ENCODE results near the gene STRADA. TPM values are rescaled to one million over a fixed set of nuclear protein-coding genes. Genes with fewer than 3 reads are reported as not detected.

The STRADA gene
- total and polyA plus RNA-seq, 9 donors: 21.8 to 46.2 (median 34.4) TPM

- no peak for DNase-seq
- no peak for TF ChIP-seq POLR2A (IDR thresholded peaks at IDR 0.05)
- TF ChIP-seq CTCF (IDR thresholded peaks at IDR 0.05): no peak
- no peak for TF ChIP-seq EP300 (IDR thresholded peaks at IDR 0.05)
- Histone ChIP-seq H3K9me3 (no peaks in the 10 kb centered on the region), H3K27ac (no peak overlapping the region), H3K4me1 (ENCODE audit: insufficient read depth) (no peaks in the 10 kb centered on the region), H3K36me3 (no peaks in the 10 kb centered on the region), H3K27me3 (no peaks in the 10 kb centered on the region), H3K4me3 (no peak overlapping the region)
- intact Hi-C loops (cut with DNase I): no loop called here
- 84 to 89% (median 88%) methylated on average over 7 of the region's 7 CpGs for WGBS, 3 donors
Measured at GRCh38 chr17:63706336-63707082, 35.1 kb downstream of the STRADA start.

GRCh38 chr17:63705657-63706056 is 35.9 kb downstream of the STRADA start:
- TF ChIP-seq POLR2A (IDR thresholded peaks at IDR 0.05) (no peak), EP300 (IDR thresholded peaks at IDR 0.05) (no peak), CTCF (IDR thresholded peaks at IDR 0.05) (no peak)
- Histone ChIP-seq H3K4me1 (ENCODE audit: insufficient read depth) (peaks cover 3% of the 10 kb centered on the region), H3K9me3 (no peaks in the 10 kb centered on the region), H3K4me3 (no peak overlapping the region), H3K27me3 (no peaks in the 10 kb centered on the region), H3K27ac (no peak overlapping the region), H3K36me3 (no peaks in the 10 kb centered on the region)
- DNase-seq: no peak
- 42 to 52% (median 45%) methylated on average over 3 of the region's 3 CpGs for WGBS, 3 donors
- intact Hi-C loops (cut with DNase I): no loop called here

GRCh38 chr17:63704836-63705235 is 36.8 kb downstream of the STRADA start:
- H3K9me3 ChIP-seq: no peaks in the 10 kb centered on the region
- 84 to 91% (median 89%) methylated on average over 9 of the region's 9 CpGs for WGBS, 3 donors
- H3K4me3 ChIP-seq: no peak overlapping the region
- H3K27me3 ChIP-seq: no peaks in the 10 kb centered on the region
- intact Hi-C loops (cut with DNase I): no loop called here
- no peak for DNase-seq
- no peaks in the 10 kb centered on the region for H3K36me3 ChIP-seq
- H3K4me1 ChIP-seq (ENCODE audit: insufficient read depth): peaks cover 3% of the 10 kb centered on the region
- no peak for TF ChIP-seq EP300 (IDR thresholded peaks at IDR 0.05)
- no peak for TF ChIP-seq CTCF (IDR thresholded peaks at IDR 0.05)
- no peak for TF ChIP-seq POLR2A (IDR thresholded peaks at IDR 0.05)
- H3K27ac ChIP-seq: no peak overlapping the region

GRCh38 chr17:63704259-63704576 is 37.4 kb downstream of the STRADA start:
- H3K36me3 ChIP-seq: no peaks in the 10 kb centered on the region
- no peak overlapping the region for H3K27ac ChIP-seq
- H3K9me3 ChIP-seq: no peaks in the 10 kb centered on the region
- intact Hi-C loops (cut with DNase I): no loop called here
- WGBS, 3 donors: 87 to 90% (median 88%) methylated on average over 11 of the region's 11 CpGs
- H3K27me3 ChIP-seq: no peaks in the 10 kb centered on the region
- TF ChIP-seq POLR2A (IDR thresholded peaks at IDR 0.05): no peak
- no peak for TF ChIP-seq EP300 (IDR thresholded peaks at IDR 0.05)
- no peak for TF ChIP-seq CTCF (IDR thresholded peaks at IDR 0.05)
- no peak overlapping the region for H3K4me3 ChIP-seq
- no peak for DNase-seq
- peaks cover 3% of the 10 kb centered on the region for H3K4me1 ChIP-seq (ENCODE audit: insufficient read depth)
